IMR-90 (cell line): ENCODE measurements around the gene ERC2.

Experiments used
- MXI1 ChIP-seq: IDR thresholded peaks from 2 replicates; pipeline ENCODE4 v1.6.1; 2012; ENCODE audit warnings: low read depth, mild to moderate bottlenecking, low read length, moderate library complexity, borderline replicate concordance
- POLR2A ChIP-seq: IDR thresholded peaks from 2 replicates; pipeline ENCODE4 v1.6.1; 2012; ENCODE audit warnings: mild to moderate bottlenecking, low read depth, low read length
- SMC3 ChIP-seq: fragments of 150-350 bp; IDR thresholded peaks from 2 replicates; pipeline ENCODE4 v1.6.1; 2016; ENCODE audit warnings: low read depth, mild to moderate bottlenecking, antibody characterized with exemption, low read length, moderate library complexity
- TF ChIP-seq, protein P1 (sequence below): fragments of 150-350 bp; IDR thresholded peaks from 2 replicates; pipeline ENCODE4 v1.6.1; 2017; ENCODE audit warnings: mild to moderate bottlenecking, antibody characterized with exemption, low read length, low read depth

DNA sequence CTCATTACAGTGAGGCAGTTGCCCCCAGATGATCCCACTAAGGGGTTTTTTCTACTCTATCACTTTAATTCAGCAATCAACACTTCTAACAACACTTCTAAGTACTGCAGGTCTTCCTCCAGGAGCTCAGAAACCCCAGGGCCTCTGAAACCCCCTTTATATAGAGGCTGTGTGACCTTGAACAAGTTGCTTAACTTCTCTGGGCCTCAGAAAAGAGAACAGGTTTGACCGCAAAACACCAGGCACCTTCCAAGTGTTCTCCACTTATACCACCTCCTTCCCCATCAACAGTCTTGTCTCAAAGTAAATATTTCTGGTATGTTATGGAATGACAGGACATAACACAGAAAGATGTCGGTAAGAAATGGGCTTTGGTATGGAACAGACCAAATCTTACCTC is 895.5 kb downstream of the ERC2 start:
- TF ChIP-seq POLR2A (no peak), SMC3 (no peak), MXI1 (no peak)
- TF ChIP-seq, protein P1, sequence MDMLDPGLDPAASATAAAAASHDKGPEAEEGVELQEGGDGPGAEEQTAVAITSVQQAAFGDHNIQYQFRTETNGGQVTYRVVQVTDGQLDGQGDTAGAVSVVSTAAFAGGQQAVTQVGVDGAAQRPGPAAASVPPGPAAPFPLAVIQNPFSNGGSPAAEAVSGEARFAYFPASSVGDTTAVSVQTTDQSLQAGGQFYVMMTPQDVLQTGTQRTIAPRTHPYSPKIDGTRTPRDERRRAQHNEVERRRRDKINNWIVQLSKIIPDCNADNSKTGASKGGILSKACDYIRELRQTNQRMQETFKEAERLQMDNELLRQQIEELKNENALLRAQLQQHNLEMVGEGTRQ = no peak
